ENCODE measurements around the gene C3orf52.

Gene C3orf52

GRCh38 chr3:112086875-112087524, 811 bp downstream of the C3orf52 start:
- DNase-seq (ENCODE audit: low spot score) = no peak

GRCh38 chr3:112087746-112088145, 1.6 kb downstream of the C3orf52 start:
- no peak for DNase-seq (ENCODE audit: low spot score)

- DNase-seq (ENCODE audit: low spot score) = no peak
Observed at GRCh38 chr3:112088944-112089343, 2.8 kb downstream of the C3orf52 start.

GRCh38 chr3:112089956-112090886, 4.0 kb downstream of the C3orf52 start:
- DNase-seq (ENCODE audit: low spot score) = no peak

- DNase-seq (ENCODE audit: low spot score) = no peak
Observed at GRCh38 chr3:112090887-112091586, 4.8 kb downstream of the C3orf52 start.

GRCh38 chr3:112092496-112093179, 6.4 kb downstream of the C3orf52 start:
- DNase-seq (ENCODE audit: low spot score) = no peak

- no peak for DNase-seq (ENCODE audit: low spot score)
Observed at GRCh38 chr3:112093180-112093522, 7.0 kb downstream of the C3orf52 start.

- DNase-seq (ENCODE audit: low spot score) = no peak
Observed at GRCh38 chr3:112095731-112096130, 9.5 kb downstream of the C3orf52 start.

- no peak for DNase-seq (ENCODE audit: low spot score)
Observed at GRCh38 chr3:112096176-112096575, 10.0 kb downstream of the C3orf52 start.

GRCh38 chr3:112097378-112097777, 11.2 kb downstream of the C3orf52 start:
- DNase-seq (ENCODE audit: low spot score) = no peak

GRCh38 chr3:112101916-112102315, 15.7 kb downstream of the C3orf52 start:
- no peak for DNase-seq (ENCODE audit: low spot score)

- DNase-seq (ENCODE audit: low spot score) = no peak
Observed at GRCh38 chr3:112104774-112105173, 18.6 kb downstream of the C3orf52 start.

GRCh38 chr3:112109322-112109721, 23.1 kb downstream of the C3orf52 start:
- no peak for DNase-seq (ENCODE audit: low spot score)

- peak; percentile 53 for DNase-seq (ENCODE audit: low spot score)
Observed at GRCh38 chr3:112111785-112112402, 25.7 kb downstream of the C3orf52 start.

- DNase-seq (ENCODE audit: low spot score) = no peak
Observed at GRCh38 chr3:112114576-112115160, 28.5 kb downstream of the C3orf52 start.

- no peak for DNase-seq (ENCODE audit: low spot score)
Observed at GRCh38 chr3:112115161-112115739, 29.1 kb downstream of the C3orf52 start.

GRCh38 chr3:112115806-112116383, 29.7 kb downstream of the C3orf52 start:
- no peak for DNase-seq (ENCODE audit: low spot score)

GRCh38 chr3:112116748-112117186, 30.6 kb downstream of the C3orf52 start:
- no peak for DNase-seq (ENCODE audit: low spot score)

- DNase-seq (ENCODE audit: low spot score) = no peak
Observed at GRCh38 chr3:112117415-112117814, 31.2 kb downstream of the C3orf52 start.

GRCh38 chr3:112117841-112118571, 31.8 kb downstream of the C3orf52 start:
- DNase-seq (ENCODE audit: low spot score) = peak; percentile 55
